Panc1 (cell line): Measurements from ENCODE around the gene MYO18B. TPM values are rescaled to one million over a fixed set of nuclear protein-coding genes. Genes with fewer than 3 reads are reported as not detected.

Source experiments
- ATAC-seq: fragments of 200-7000 bp; cut with Tn5 transposase; 2 replicates; pipeline ENCODE4 v1.9.1; 2020; ENCODE audit warnings: mild to moderate bottlenecking, moderate library complexity
- BruUV-seq: library from RNA; stranded (reverse); fragments of 400-500 nt; replicated peaks from 2 replicates; lab custom pipeline; 2021; lab: Mats Ljungman, UMichigan
- CTCF ChIA-PET: fragments of 300-600 bp; sonication (Branson Sonifier 250); formaldehyde crosslinking; loops from one replicate; lab custom pipeline; 2022; ENCODE audit warnings: antibody characterized with exemption; lab: Charles Lee
- POLR2A ChIA-PET: fragments of 300-600 bp; sonication (Branson Sonifier 250); formaldehyde crosslinking; loops from one replicate; lab custom pipeline; 2022; ENCODE audit warnings: antibody characterized with exemption; lab: Charles Lee
- DNase-seq: peaks from one replicate; pipeline ENCODE4 v3.0.0-alpha.2; 2010; ENCODE audit warnings: low read depth, low spot score
- H3K27ac ChIP-seq: 2 replicates; pipeline ENCODE4 v1.5.1; 2011; ENCODE audit warnings: mild to moderate bottlenecking, low read length, inconsistent platforms
- H3K27me3 ChIP-seq: fragments of 200-500 bp; sonication (Bioruptor generic); 2 replicates; pipeline ENCODE4 v1.6.0; 2014; ENCODE audit warnings: low read length, inconsistent platforms; ENCODE audit not compliant: control insufficient read depth, insufficient read depth
- H3K36me3 ChIP-seq: fragments of 200-500 bp; sonication (Bioruptor generic); 2 replicates; pipeline ENCODE4 v1.5.1; 2014; ENCODE audit warnings: inconsistent platforms, mild to moderate bottlenecking, low read length, moderate library complexity; ENCODE audit not compliant: control insufficient read depth, insufficient read depth
- H3K4me1 ChIP-seq: 2 replicates; pipeline ENCODE4 v1.5.1; 2011; ENCODE audit warnings: inconsistent platforms, mild to moderate bottlenecking, low read length, moderate library complexity; ENCODE audit not compliant: control insufficient read depth, insufficient read depth
- H3K4me3 ChIP-seq, 2 experiments: 2 replicates each; pipeline ENCODE4 v1.5.1; 2011 to 2012; ENCODE audit warnings: low read depth in 2 of 2, low read length in 2 of 2, mild to moderate bottlenecking in 2 of 2, inconsistent platforms in 1 of 2, moderate library complexity in 1 of 2
- H3K9me3 ChIP-seq: fragments of 200-500 bp; sonication (Bioruptor generic); 2 replicates; pipeline ENCODE4 v1.5.1; 2014; ENCODE audit warnings: low read depth, mild to moderate bottlenecking, inconsistent platforms, low read length, moderate library complexity; ENCODE audit not compliant: control insufficient read depth, insufficient read depth
- CTCF ChIP-seq: fragments of 450-650 bp; IDR thresholded peaks from 2 replicates; pipeline ENCODE4 v1.5.1; 2017; ENCODE audit warnings: mild to moderate bottlenecking
- POLR2AphosphoS5 ChIP-seq: IDR thresholded peaks from 2 replicates; pipeline ENCODE4 v1.6.1; 2012; ENCODE audit warnings: mild to moderate bottlenecking, low read depth, low read length, moderate library complexity
- REST ChIP-seq, 2 experiments: IDR thresholded peaks; 2 replicates each; pipeline ENCODE4 v1.6.1; 2011 to 2012; ENCODE audit warnings: low read depth in 2 of 2, control low read depth in 1 of 2, low read length in 1 of 2, mild to moderate bottlenecking in 1 of 2, moderate library complexity in 1 of 2; ENCODE audit not compliant: insufficient read depth in 1 of 2
- SIN3A ChIP-seq: IDR thresholded peaks from 2 replicates; pipeline ENCODE4 v1.6.1; 2012; ENCODE audit warnings: low read depth, mild to moderate bottlenecking, low read length, moderate library complexity, borderline replicate concordance; ENCODE audit not compliant: insufficient read depth
- TCF7L2 ChIP-seq: IDR thresholded peaks from 2 replicates; pipeline ENCODE4 v1.6.1; 2011; ENCODE audit warnings: mild to moderate bottlenecking, low read depth, low read length, inconsistent platforms
- in situ Hi-C: cut with HindIII; loops from 2 replicates; pipeline ENCODE4 v1.10.0; 2016; ENCODE audit warnings: low sequenced_read_pairs, low pct_unique_long_range_greater_than_20kb
- intact Hi-C: fragments of 100-400 bp; cut with micrococcal nuclease; formaldehyde crosslinking; loops from one replicate; pipeline ENCODE4 v1.10.0; 2022; ENCODE audit not compliant: unreplicated experiment
- total RNA-seq: library from RNA; stranded (reverse); gene quantifications from one replicate; pipeline ENCODE4 v1.2.1, GENCODE V29; 2021; ENCODE audit not compliant: unreplicated experiment

The MYO18B gene
- total RNA-seq, 1 experiment from 2014 or later, result not detected

- ATAC-seq, result no peak
- POLR2A ChIA-PET, result no interaction called here
- in situ Hi-C loops, result no loop called here
Observed at GRCh38 chr22:25896098-25896497, 154.1 kb downstream of the MYO18B start.

GRCh38 chr22:25896592-25896991, 154.6 kb downstream of the MYO18B start:
- intact Hi-C loops, result no loop called here
- no peak for TF ChIP-seq REST (IDR thresholded peaks at IDR 0.05; ENCODE audit: insufficient read depth in 1 of 2, low read depth in 2 of 2, low read length in 1 of 2)
- TF ChIP-seq SIN3A, result no peak
- no peak for TF ChIP-seq CTCF
- TF ChIP-seq TCF7L2, result no peak
- TF ChIP-seq POLR2AphosphoS5, result no peak
- ATAC-seq (no peak), DNase-seq (no peak)
- no peak overlapping the region for H3K4me3 ChIP-seq
- H3K27me3 ChIP-seq, result no peaks in the 10 kb centered on the region
- H3K27ac ChIP-seq, result no peak overlapping the region
- no TSS peak for BruUV-seq
- ChIA-PET CTCF (interaction anchor here (0.6 kb wide), 1 partner anchor 436 kb away, joined by 4 read pairs; no protein-coding TSS in a partner anchor), POLR2A (no interaction called here)
- H3K9me3 ChIP-seq, result no peaks in the 10 kb centered on the region
- H3K36me3 ChIP-seq, result no peaks in the 10 kb centered on the region
- in situ Hi-C loops, result no loop called here
- no peaks in the 10 kb centered on the region for H3K4me1 ChIP-seq

More at GRCh38 chr22:25896098-25896497, 154.1 kb downstream of the MYO18B start:
- Histone ChIP-seq H3K36me3 (no peaks in the 10 kb centered on the region), H3K9me3 (no peaks in the 10 kb centered on the region), H3K4me1 (no peaks in the 10 kb centered on the region), H3K27me3 (no peaks in the 10 kb centered on the region), H3K4me3 (no peak overlapping the region), H3K27ac (no peak overlapping the region)
- CTCF ChIA-PET, result interaction anchor here (0.6 to 0.7 kb wide), 2 partner anchors 275 to 436 kb away, joined by 4 read pairs; no protein-coding TSS in a partner anchor
- BruUV-seq, result no TSS peak
- DNase-seq, result no peak
- TF ChIP-seq REST (IDR thresholded peaks at IDR 0.05; ENCODE audit: insufficient read depth in 1 of 2, low read depth in 2 of 2, low read length in 1 of 2) (no peak), CTCF (0 out of 2 replicates have a peak, but pooled peaks have one; percentile 15)
- intact Hi-C loops, result no loop called here
